Vagina (tissue), 2 donors: ENCODE measurements around the gene SUGCT. TPM values are rescaled to one million over a fixed set of nuclear protein-coding genes. Genes with fewer than 3 reads are reported as not detected.

Experiments used
- DNase-seq, 2 donors: peaks; one replicate each; pipeline ENCODE4 v3.0.0-alpha.2; 2017; ENCODE audit errors: extremely low spot score in 2 of 2
- H3K27ac ChIP-seq: fragments of 200-600 bp; sonication (generic); one replicate; pipeline ENCODE4 v1.5.1; 2019
- H3K27me3 ChIP-seq: fragments of 200-600 bp; sonication (generic); one replicate; pipeline ENCODE4 v1.5.1; 2019
- H3K36me3 ChIP-seq, 2 donors: fragments of 200-600 bp; sonication (generic); one replicate each; pipeline ENCODE4 v1.5.1; 2017 to 2019
- H3K4me1 ChIP-seq: fragments of 200-600 bp; sonication (generic); one replicate; pipeline ENCODE4 v1.5.1; 2019
- H3K4me3 ChIP-seq, 2 donors: fragments of 200-600 bp; sonication (generic); 1 replicate in 1 of 2; 2 replicates in 1 of 2; pipeline ENCODE4 v1.5.1; 2016 to 2019
- H3K9me3 ChIP-seq: fragments of 200-600 bp; sonication (generic); one replicate; pipeline ENCODE4 v1.5.1; 2019
- CTCF ChIP-seq, 3 experiments: fragments of 450-650 bp in 2 of 3; fragments of 200-600 bp in 1 of 3; sonication (generic) in 1 of 3; IDR thresholded peaks; one replicate each; pipeline ENCODE4 v1.5.1; 2017 to 2019; ENCODE audit warnings: antibody characterized with exemption in 3 of 3, mild to moderate bottlenecking in 2 of 3, moderate library complexity in 2 of 3
- POLR2A ChIP-seq, 2 donors: fragments of 450-650 bp; IDR thresholded peaks; one replicate each; pipeline ENCODE4 v1.6.1; 2017; ENCODE audit warnings: antibody characterized with exemption in 2 of 2, mild to moderate bottlenecking in 2 of 2, moderate library complexity in 2 of 2
- POLR2AphosphoS5 ChIP-seq, 2 donors: sonication (generic); formaldehyde crosslinking; IDR thresholded peaks; one replicate each; pipeline ENCODE4 v1.9.0; 2017; ENCODE audit warnings: antibody characterized with exemption in 2 of 2, mild to moderate bottlenecking in 2 of 2, low read depth in 1 of 2; ENCODE audit not compliant: insufficient read depth in 1 of 2
- intact Hi-C: fragments of 100-400 bp; cut with DNase I; formaldehyde crosslinking; loops from one replicate; pipeline ENCODE4 v1.15.1; 2023
- total RNA-seq: library from RNA; depleted of rRNA; stranded (reverse); fragments of >200 nt; gene quantifications from one replicate; pipeline ENCODE4 v1.2.3, GENCODE V29; 2016

SUGCT gene
- total RNA-seq, 1 donor from 2014 or later: 2.2 TPM

GRCh38 chr7:40536421-40536820, 401.6 kb downstream of the SUGCT start:
- no peaks in the 10 kb centered on the region for H3K4me1 ChIP-seq
- H3K4me3 ChIP-seq: no peak overlapping the region
- intact Hi-C loops: no loop called here
- no peaks in the 10 kb centered on the region for H3K9me3 ChIP-seq
- DNase-seq: no peak
- no peak for TF ChIP-seq POLR2A (IDR thresholded peaks at IDR 0.05)
- TF ChIP-seq POLR2AphosphoS5 (IDR thresholded peaks at IDR 0.05; ENCODE audit: insufficient read depth in 1 of 2, low read depth in 1 of 2): no peak
- no peak for TF ChIP-seq CTCF (IDR thresholded peaks at IDR 0.05)
- no peaks in the 10 kb centered on the region for H3K36me3 ChIP-seq
- H3K27me3 ChIP-seq: no peaks in the 10 kb centered on the region
- H3K27ac ChIP-seq: no peak overlapping the region

- intact Hi-C loops: no loop called here
- Histone ChIP-seq H3K36me3 (no peaks in the 10 kb centered on the region), H3K4me3 (no peak overlapping the region), H3K4me1 (peaks cover 6% of the 10 kb centered on the region), H3K27ac (no peak overlapping the region), H3K9me3 (no peaks in the 10 kb centered on the region), H3K27me3 (no peaks in the 10 kb centered on the region)
- no peak for TF ChIP-seq POLR2AphosphoS5 (IDR thresholded peaks at IDR 0.05; ENCODE audit: insufficient read depth in 1 of 2, low read depth in 1 of 2)
- TF ChIP-seq CTCF (IDR thresholded peaks at IDR 0.05): no peak
- no peak for TF ChIP-seq POLR2A (IDR thresholded peaks at IDR 0.05)
- DNase-seq: no peak
Observed at GRCh38 chr7:40538281-40538680, 403.5 kb downstream of the SUGCT start.

- intact Hi-C loops: no loop called here
- H3K4me1 ChIP-seq: peaks cover 18% of the 10 kb centered on the region
- TF ChIP-seq POLR2A (IDR thresholded peaks at IDR 0.05): no peak
- no peak for TF ChIP-seq POLR2AphosphoS5 (IDR thresholded peaks at IDR 0.05; ENCODE audit: insufficient read depth in 1 of 2, low read depth in 1 of 2)
- no peak for TF ChIP-seq CTCF (IDR thresholded peaks at IDR 0.05)
Observed at GRCh38 chr7:40541336-40541735, 406.5 kb downstream of the SUGCT start.

GRCh38 chr7:40542982-40543741, 408.4 kb downstream of the SUGCT start:
- H3K27ac ChIP-seq: no peak overlapping the region
- peaks cover 18% of the 10 kb centered on the region for H3K4me1 ChIP-seq
- H3K27me3 ChIP-seq: no peaks in the 10 kb centered on the region
- no peak for TF ChIP-seq POLR2A (IDR thresholded peaks at IDR 0.05)
- no peak for TF ChIP-seq CTCF (IDR thresholded peaks at IDR 0.05)
- no peak for TF ChIP-seq POLR2AphosphoS5 (IDR thresholded peaks at IDR 0.05; ENCODE audit: insufficient read depth in 1 of 2, low read depth in 1 of 2)
- no peaks in the 10 kb centered on the region for H3K36me3 ChIP-seq
- H3K9me3 ChIP-seq: no peaks in the 10 kb centered on the region
- no peak for DNase-seq
- intact Hi-C loops: no loop called here
- no peak overlapping the region for H3K4me3 ChIP-seq

More at GRCh38 chr7:40541336-40541735, 406.5 kb downstream of the SUGCT start:
- DNase-seq: no peak
- Histone ChIP-seq H3K27ac (no peak overlapping the region), H3K9me3 (no peaks in the 10 kb centered on the region), H3K36me3 (no peaks in the 10 kb centered on the region), H3K27me3 (no peaks in the 10 kb centered on the region), H3K4me3 (no peak overlapping the region)

- no peak for TF ChIP-seq CTCF (IDR thresholded peaks at IDR 0.05)
- no peak for TF ChIP-seq POLR2AphosphoS5 (IDR thresholded peaks at IDR 0.05; ENCODE audit: insufficient read depth in 1 of 2, low read depth in 1 of 2)
- TF ChIP-seq POLR2A (IDR thresholded peaks at IDR 0.05): no peak
- Histone ChIP-seq H3K27me3 (no peaks in the 10 kb centered on the region), H3K27ac (no peak overlapping the region), H3K4me1 (peaks cover 18% of the 10 kb centered on the region), H3K36me3 (no peaks in the 10 kb centered on the region), H3K4me3 (no peak overlapping the region), H3K9me3 (no peaks in the 10 kb centered on the region)
- intact Hi-C loops: no loop called here
- no peak for DNase-seq
Observed at GRCh38 chr7:40544221-40544723, 409.5 kb downstream of the SUGCT start.
